Renal pelvis (tissue), 4 donors: Measurements from ENCODE around the gene CLDN24. TPM values are rescaled to one million over a fixed set of nuclear protein-coding genes. Genes with fewer than 3 reads are reported as not detected.
"Not testable (repeated sequence)": the region's sequence is repeated elsewhere in the genome, so short reads cannot be mapped to it uniquely, and the experiment has no call there.

ENCODE experiments used
- DNase-seq: peaks from one replicate; pipeline ENCODE4 v3.0.0-alpha.2; 2013
- polyA plus RNA-seq, 3 donors: library from polyadenylated mRNA; unstranded; fragments of 120-200 nt; gene quantifications; one replicate each; pipeline ENCODE4 v1.2.1, GENCODE V29; 2013; ENCODE audit not compliant: insufficient read length in 3 of 3

Gene CLDN24
- polyA plus RNA-seq, 3 donors, result 0.64 TPM; not detected in 2

DNA sequence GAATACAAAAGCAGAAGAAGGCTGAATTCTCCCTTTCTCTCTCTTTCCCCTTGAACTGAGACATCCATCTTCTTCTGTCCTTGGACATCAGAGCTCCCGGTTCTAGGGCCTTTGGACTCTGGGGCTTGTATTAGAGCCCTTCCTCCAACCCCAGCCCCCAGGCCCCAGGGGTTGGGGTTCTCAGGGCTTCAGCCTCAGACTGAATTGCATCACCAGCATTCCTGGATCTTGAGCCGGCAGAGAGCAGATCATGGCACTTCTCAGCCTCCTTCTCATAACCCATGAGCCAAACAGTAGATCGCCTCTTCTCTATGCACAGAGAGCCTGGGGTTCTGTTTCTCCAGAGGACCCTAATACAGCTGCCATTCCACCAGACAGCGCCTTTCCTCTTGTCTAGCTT, 25.3 kb upstream of the CLDN24 start:
- no peak for DNase-seq

GRCh38 chr4:183347146-183347545, 24.9 kb upstream of the CLDN24 start:
- DNase-seq, result no peak

DNA sequence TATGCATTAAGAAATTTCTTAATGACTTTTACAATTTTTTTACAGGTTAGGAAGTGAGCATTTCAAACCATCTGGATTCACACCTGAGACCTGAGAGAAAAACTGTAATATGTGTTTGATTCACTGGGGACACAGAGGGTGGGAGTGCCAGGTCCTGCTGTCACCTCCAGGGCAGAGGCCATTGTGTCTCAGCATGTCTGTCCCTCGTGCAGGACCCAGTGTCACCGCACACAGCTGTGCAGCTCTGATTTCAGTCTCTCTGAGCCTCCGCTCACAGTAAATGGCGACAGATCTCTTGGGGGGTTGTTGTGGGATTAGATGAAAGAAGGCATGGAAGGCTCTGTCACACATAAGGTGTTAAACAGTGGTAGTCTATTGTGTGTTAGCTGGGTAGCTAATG, 23.0 kb upstream of the CLDN24 start:
- DNase-seq, result no peak

DNA sequence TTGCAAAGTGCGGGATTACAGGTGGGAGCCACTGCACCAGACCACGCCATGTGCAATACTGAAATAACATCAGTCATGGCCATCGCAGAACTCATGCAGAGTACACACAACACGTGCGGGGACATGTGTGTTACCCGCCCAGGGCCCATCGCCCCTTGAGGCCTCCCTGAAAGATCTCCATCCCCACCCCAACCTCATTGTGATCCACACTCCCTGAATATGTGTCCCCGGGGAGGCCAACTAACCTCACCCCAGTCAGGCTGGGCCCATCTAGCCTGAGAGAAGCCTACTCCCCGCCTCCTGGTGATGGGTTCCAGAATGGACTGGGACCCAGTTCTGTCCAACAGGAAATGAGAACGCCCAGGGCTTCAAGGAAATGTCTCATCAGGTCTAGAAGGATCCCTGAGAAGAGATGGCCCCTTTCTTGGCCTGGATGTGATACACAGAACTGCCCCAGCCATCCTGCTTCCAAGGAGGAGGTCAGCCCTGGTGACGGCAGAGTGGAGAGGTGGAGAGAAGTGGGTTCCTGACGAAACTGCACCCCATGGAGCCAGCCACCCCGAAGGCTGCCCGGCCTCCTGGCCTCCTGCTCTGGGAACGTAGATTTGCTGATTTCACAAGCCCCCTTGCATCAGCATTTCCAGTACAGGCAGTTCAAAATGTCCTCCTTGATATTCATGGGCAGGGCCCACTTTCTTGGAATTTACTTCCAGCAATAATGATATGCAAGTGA, 22.5 kb upstream of the CLDN24 start:
- no peak for DNase-seq

DNA sequence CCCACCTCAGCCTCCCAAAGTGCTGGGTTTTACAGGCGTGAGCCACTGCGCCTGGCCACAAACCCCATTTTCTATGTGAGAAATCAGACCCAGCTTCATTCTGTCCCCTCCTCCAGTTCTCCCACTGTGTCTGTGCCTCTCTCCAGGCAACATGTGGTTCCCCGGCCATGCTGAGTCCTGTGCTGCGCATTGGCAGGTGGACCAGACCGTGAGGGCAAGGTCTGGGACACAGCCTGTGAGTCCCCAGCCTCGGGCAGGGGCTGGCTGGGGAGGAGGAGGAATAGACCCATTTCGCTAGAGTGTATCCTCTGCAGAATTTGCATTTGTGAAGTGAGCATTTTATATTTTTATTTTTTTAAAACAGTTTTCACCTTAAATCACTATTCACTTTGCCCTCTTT, 21.5 kb upstream of the CLDN24 start:
- no peak for DNase-seq

- DNase-seq, result peak; percentile 22
Observed at GRCh38 chr4:183342541-183343533, 20.6 kb upstream of the CLDN24 start.

GRCh38 chr4:183337833-183338232, 15.6 kb upstream of the CLDN24 start:
- no peak for DNase-seq

DNA sequence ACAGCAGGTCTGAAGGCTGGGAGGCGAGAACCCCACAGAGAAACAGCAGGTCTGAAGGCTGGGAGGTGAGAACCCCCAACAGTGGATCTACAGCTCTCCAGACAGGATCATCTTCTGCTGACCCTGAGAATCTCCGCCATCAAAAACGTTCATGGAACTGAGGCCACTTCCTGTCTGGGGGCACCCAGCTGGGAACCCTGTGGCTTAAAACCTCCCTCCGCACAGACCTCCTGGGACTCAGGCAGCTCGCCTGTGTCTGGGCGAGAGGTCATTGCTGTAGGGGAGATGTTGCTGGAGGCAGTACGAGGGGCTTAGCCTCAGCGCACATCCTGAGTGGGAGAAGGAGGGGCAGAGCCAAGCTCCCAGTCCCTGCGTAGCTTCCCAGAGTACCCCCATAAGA, 15.1 kb upstream of the CLDN24 start:
- no peak for DNase-seq

- no peak for DNase-seq
Observed at GRCh38 chr4:183335369-183335940, 13.2 kb upstream of the CLDN24 start.

DNA sequence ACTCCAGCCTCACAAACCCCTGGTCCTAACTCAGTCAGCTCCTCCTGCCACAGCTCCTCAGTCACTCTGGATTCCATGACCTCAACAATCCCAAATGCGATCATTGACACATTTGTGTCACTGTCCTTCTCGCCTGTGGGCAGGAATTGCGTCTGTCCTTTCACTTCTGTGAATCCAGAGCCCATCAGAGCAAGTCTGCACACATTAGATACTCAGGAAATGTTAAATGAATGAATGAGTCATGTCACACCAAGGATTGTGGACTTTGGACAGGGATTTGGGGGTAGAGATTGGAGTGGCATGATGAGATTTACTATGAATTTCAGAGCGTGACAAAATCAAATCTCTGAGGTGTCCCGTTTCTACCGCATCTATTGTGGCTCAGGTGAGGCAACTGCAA, 11.8 kb upstream of the CLDN24 start:
- DNase-seq, result no peak

GRCh38 chr4:183333202-183333601, 11.0 kb upstream of the CLDN24 start:
- no peak for DNase-seq

DNA sequence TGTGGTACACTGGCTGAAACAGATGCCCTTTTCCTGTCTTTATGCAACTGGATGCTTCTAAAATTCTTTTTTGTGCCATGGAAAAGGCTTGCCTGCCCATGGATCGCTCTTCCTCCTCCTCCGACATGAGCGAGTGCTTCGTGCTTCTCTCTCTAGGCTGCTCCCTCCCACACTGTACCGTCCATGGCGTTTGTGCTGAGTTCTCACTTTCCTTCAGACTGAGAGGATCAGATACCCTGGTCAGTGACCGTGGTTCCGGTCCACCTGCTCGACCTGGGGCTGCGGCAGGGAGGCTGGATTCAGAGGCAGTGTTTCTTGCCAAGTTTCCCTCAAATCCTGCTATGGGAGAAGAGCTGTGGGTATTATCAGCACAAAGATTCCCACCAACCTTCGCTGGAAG, 10.2 kb upstream of the CLDN24 start:
- DNase-seq, result peak; percentile 62

GRCh38 chr4:183330841-183331240, 8.6 kb upstream of the CLDN24 start:
- no peak for DNase-seq

GRCh38 chr4:183329954-183330742, 7.9 kb upstream of the CLDN24 start:
- DNase-seq, result no peak

DNA sequence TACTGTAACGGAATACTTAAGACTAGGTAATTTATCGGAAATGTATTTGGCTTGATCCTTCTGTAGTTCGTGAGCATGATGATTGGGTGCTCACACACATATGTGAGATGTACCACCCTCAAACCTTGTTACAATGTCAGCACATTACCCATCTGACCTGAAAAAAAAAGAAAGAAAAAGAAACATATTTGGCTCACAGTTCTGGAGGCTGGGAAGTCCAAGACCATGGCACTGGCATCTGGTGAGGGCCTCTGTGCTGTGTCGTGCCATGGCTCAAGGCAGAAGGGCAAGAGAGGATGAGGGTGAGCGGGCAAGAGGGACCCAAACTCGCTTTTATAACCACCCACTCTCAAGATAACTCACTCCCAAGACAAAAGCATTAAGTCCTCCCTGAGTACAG, 7.0 kb upstream of the CLDN24 start:
- no peak for DNase-seq

DNA sequence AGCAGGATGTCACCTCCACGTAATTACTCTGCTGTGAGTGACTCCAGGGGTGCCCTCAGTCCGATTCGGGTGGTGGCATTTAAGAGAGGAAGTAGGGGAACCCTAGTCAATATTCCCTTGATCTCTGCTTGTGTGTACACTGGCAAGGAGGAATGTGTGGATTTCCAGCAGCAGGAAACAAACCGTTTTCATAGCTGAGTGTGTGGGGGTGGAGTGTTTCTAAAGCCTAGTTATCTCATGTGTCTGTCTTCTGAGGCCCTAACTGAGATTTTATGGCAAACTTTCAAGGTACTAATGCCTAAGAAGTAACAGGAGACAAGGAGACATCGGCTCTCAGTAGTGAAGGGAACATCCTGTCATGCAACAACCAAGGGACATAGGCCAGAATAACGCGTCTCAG, 6.6 kb upstream of the CLDN24 start:
- no peak for DNase-seq

GRCh38 chr4:183327827-183328226, 5.6 kb upstream of the CLDN24 start:
- no peak for DNase-seq

- no peak for DNase-seq
Observed at GRCh38 chr4:183326853-183327252, 4.6 kb upstream of the CLDN24 start.

DNA sequence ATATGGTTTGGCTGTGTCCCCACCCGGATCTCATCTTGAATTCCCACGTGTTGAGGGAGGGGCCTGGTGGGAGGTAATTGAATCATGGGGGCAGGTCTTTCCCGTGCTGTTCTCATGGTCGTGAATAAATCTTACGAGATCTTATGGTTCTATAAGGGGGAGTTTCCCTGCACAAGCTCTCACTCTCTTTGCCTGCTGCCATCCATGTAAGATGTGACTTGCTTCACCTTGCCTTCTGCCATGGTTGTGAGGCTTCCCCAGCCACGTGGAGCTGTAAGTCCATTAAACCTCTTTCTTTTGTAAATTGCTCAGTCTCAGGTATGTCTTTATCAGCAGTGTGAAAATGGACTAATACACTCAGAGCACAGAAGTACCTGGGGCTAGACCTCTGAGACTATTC, 4.2 kb upstream of the CLDN24 start:
- not testable (repeated sequence) for DNase-seq

DNA sequence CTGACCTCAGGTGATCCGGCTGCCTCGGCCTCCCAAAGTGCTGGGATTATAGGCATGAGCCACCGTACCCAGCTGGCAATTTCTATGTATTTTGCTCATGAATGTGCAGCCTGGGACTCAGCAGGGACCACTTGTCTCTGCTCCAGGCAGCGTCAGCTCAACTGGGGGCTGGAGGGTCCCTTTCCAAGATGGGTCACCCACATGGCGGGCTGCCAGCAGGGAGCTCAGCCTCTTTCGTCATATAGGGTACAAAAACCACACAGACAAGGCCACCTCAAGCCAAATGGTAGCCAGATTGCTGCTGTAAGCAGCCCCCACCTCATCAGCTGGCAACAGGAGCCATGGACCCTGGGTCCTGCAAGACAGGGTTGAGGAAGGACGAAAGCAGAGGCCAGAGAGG, 2.4 kb upstream of the CLDN24 start:
- DNase-seq, result no peak

DNA sequence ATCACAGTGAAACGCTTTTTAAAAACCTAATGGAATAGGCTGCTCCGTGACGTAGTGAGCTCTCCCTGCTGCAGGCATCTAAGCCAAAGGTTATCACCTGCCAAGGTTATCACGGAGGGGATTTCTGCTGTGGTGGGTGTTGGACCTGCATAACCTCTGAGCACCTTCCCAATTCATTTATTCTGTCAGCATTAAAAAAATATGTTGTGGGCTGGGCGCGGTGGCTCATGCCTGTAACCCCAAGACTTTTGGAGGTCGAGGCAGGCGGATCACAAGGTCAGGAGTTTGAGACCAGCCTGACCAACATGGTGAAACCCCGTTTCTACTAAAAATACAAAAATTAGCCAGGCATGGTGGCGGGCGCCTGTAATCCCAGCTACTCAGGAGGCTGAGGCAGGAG, 1.8 kb upstream of the CLDN24 start:
- not testable (repeated sequence) for DNase-seq

- DNase-seq, result no peak
Observed at GRCh38 chr4:183323295-183323694, 1.1 kb upstream of the CLDN24 start.
